Vein endothelial cell (primary cell): Measurements from ENCODE around the gene AK8. TPM values are rescaled to one million over a fixed set of nuclear protein-coding genes. Genes with fewer than 3 reads are reported as not detected.

ENCODE experiments used
- total RNA-seq: library from RNA; depleted of rRNA; stranded (reverse); fragments of >200 nt; gene quantifications from 2 replicates; pipeline ENCODE4 v1.2.3, GENCODE V29; 2012

The AK8 gene
- total RNA-seq = 0.10 TPM in 1 of 2 replicates, not detected in the other

GRCh38 chr9:132877824-132878694 lies at the start of gene AK8:
Gene AK8 (minus strand): TSS chr9:132878284. CDS start chr9:132878255, 29 bp downstream.

GRCh38 chr9:132878695-132879456 lies 792 bp upstream of the AK8 start, which contains the start of gene SPACA9:
Gene SPACA9 (plus strand): TSS chr9:132878898. CDS start chr9:132883948, 5,050 bp downstream.

Other genes starting within 250 kb of the AK8 start
- gene DDX31, start 208.3 kb downstream of the AK8 start, total RNA-seq = 15.7 and 19.6 TPM in 2 replicates
- gene GTF3C4, start 207.8 kb downstream of the AK8 start, total RNA-seq = 27.7 and 29.1 TPM in 2 replicates
- gene SPACA9, start 614 bp upstream of the AK8 start, total RNA-seq = 1.2 and 2.6 TPM in 2 replicates
- 49.3 and 53.6 TPM in 2 replicates for gene TSC1, start 66.3 kb upstream of the AK8 start, total RNA-seq
- gene GFI1B, start 100.4 kb upstream of the AK8 start, total RNA-seq = not detected in 2 replicates
- gene GTF3C5, start 152.7 kb upstream of the AK8 start, total RNA-seq = 66.3 TPM in 2 replicates
- under 0.01 and 0.29 TPM in 2 replicates for gene CEL, start 183.7 kb upstream of the AK8 start, total RNA-seq
- gene RALGDS, start 243.0 kb upstream of the AK8 start, total RNA-seq = 61.5 and 67.6 TPM in 2 replicates